Trophoblast cell (in vitro differentiated cells and primary cell): ENCODE data around the gene JARID2.

ENCODE experiments used
- DNase-seq, 2 donors: peaks; one replicate each; pipeline ENCODE4 v3.0.0-alpha.2; 2016
- H2AFZ ChIP-seq: 2 replicates; pipeline ENCODE4 v1.6.1; 2013; ENCODE audit warnings: low read length, moderate library complexity, mild to moderate bottlenecking; ENCODE audit not compliant: insufficient read depth, poor library complexity
- H2AK5ac ChIP-seq: 2 replicates; pipeline ENCODE4 v1.6.1; 2013; ENCODE audit warnings: mild to moderate bottlenecking, low read length
- H2BK120ac ChIP-seq: 2 replicates; pipeline ENCODE4 v1.6.1; 2013; ENCODE audit warnings: low read length, mild to moderate bottlenecking, moderate library complexity; ENCODE audit not compliant: insufficient read depth, poor library complexity
- H2BK12ac ChIP-seq: 2 replicates; pipeline ENCODE4 v1.6.1; 2013; ENCODE audit warnings: mild to moderate bottlenecking, low read length, moderate library complexity
- H2BK5ac ChIP-seq: 2 replicates; pipeline ENCODE4 v1.6.1; 2013; ENCODE audit warnings: low read length, low read depth, moderate library complexity, mild to moderate bottlenecking; ENCODE audit not compliant: poor library complexity
- H3K14ac ChIP-seq: 2 replicates; pipeline ENCODE4 v1.6.1; 2013; ENCODE audit warnings: mild to moderate bottlenecking, low read length
- H3K18ac ChIP-seq: 2 replicates; pipeline ENCODE4 v1.6.1; 2013; ENCODE audit warnings: mild to moderate bottlenecking, low read length
- H3K23ac ChIP-seq: 2 replicates; pipeline ENCODE4 v1.6.1; 2013; ENCODE audit warnings: low read length
- H3K27ac ChIP-seq: 2 replicates; pipeline ENCODE4 v1.5.1; 2013; ENCODE audit warnings: low read depth, mild to moderate bottlenecking, inconsistent platforms, low read length, moderate library complexity
- H3K27me3 ChIP-seq: 2 replicates; pipeline ENCODE4 v1.6.1; 2013; ENCODE audit warnings: inconsistent platforms, mild to moderate bottlenecking, low read length, moderate library complexity; ENCODE audit not compliant: insufficient read depth
- H3K36me3 ChIP-seq, 2 experiments: 1 replicate in 1 of 2; 2 replicates in 1 of 2; pipeline ENCODE4 v1.6.1; 2013; ENCODE audit warnings: low read length in 2 of 2, mild to moderate bottlenecking in 2 of 2, moderate library complexity in 1 of 2; ENCODE audit not compliant: insufficient read depth in 2 of 2, control insufficient read depth in 1 of 2
- H3K4ac ChIP-seq: 2 replicates; pipeline ENCODE4 v1.6.1; 2013; ENCODE audit warnings: low read depth, mild to moderate bottlenecking, low read length, moderate library complexity
- H3K4me1 ChIP-seq, 2 experiments: 1 replicate in 1 of 2; 2 replicates in 1 of 2; pipeline ENCODE4 v1.6.1; 2013; ENCODE audit warnings: low read length in 2 of 2, mild to moderate bottlenecking in 2 of 2, moderate library complexity in 1 of 2; ENCODE audit not compliant: insufficient read depth in 2 of 2, control insufficient read depth in 1 of 2
- H3K4me2 ChIP-seq: 2 replicates; pipeline ENCODE4 v1.6.1; 2013; ENCODE audit warnings: inconsistent platforms, mild to moderate bottlenecking, low read length, moderate library complexity
- H3K4me3 ChIP-seq: 2 replicates; pipeline ENCODE4 v1.5.1; 2013; ENCODE audit warnings: mild to moderate bottlenecking, low read depth, low read length, inconsistent platforms
- H3K79me1 ChIP-seq: one replicate; pipeline ENCODE4 v1.6.1; 2013; ENCODE audit warnings: low read length
- H3K79me2 ChIP-seq: 2 replicates; pipeline ENCODE4 v1.6.1; 2013; ENCODE audit warnings: low read length, mild to moderate bottlenecking; ENCODE audit not compliant: control insufficient read depth, insufficient read depth, poor library complexity
- H3K9ac ChIP-seq: 2 replicates; pipeline ENCODE4 v1.6.1; 2013; ENCODE audit warnings: mild to moderate bottlenecking, low read length
- H3K9me3 ChIP-seq: 2 replicates; pipeline ENCODE4 v1.6.1; 2013; ENCODE audit warnings: low read depth, mild to moderate bottlenecking, control low read depth, inconsistent platforms, low read length; ENCODE audit not compliant: insufficient read depth
- H4K12ac ChIP-seq: 2 replicates; pipeline ENCODE4 v1.6.1; 2013; ENCODE audit warnings: low read depth, mild to moderate bottlenecking, low read length, moderate library complexity
- H4K8ac ChIP-seq: 2 replicates; pipeline ENCODE4 v1.6.1; 2013; ENCODE audit warnings: low read depth, mild to moderate bottlenecking, low read length, moderate library complexity
- H4K91ac ChIP-seq: one replicate; pipeline ENCODE4 v1.6.1; 2013; ENCODE audit warnings: low read depth, mild to moderate bottlenecking, low read length, moderate library complexity
- WGBS: extraction: QIAGEN DNeasy Blood & Tissue Kit; methylation state at CpG from one replicate; pipeline ENCODE4 v1.1.7; 2013; ENCODE audit warnings: missing lambda C conversion rate; ENCODE audit not compliant: insufficient read length, insufficient coverage; ENCODE audit errors: extremely low coverage; 5-methylcytosine and 5-hydroxymethylcytosine counted together

Gene JARID2

DNA sequence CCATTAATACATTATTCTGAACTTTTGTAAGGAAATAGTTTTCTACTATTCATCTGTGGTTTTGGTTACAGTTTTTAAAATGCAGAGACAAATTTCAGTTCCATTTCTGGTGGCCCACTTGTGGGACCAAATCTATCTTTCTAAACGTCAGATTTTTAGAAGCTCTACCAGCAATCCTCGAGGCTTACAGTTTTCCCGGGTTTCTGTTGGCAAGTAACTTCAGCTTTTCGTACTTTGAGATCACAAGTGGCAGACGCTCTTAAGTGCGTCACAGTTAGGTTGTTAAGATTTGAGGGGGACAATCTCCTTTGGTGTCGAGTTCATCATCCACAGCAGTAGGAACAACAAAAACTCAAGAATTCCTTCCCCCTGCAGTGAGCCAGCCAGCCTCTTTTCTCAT is 60.0 kb downstream of the JARID2 start:
- no CpG with 5 or more reads among the region's 7 CpGs for WGBS
- no peaks in the 10 kb centered on the region for H3K36me3 ChIP-seq

DNA sequence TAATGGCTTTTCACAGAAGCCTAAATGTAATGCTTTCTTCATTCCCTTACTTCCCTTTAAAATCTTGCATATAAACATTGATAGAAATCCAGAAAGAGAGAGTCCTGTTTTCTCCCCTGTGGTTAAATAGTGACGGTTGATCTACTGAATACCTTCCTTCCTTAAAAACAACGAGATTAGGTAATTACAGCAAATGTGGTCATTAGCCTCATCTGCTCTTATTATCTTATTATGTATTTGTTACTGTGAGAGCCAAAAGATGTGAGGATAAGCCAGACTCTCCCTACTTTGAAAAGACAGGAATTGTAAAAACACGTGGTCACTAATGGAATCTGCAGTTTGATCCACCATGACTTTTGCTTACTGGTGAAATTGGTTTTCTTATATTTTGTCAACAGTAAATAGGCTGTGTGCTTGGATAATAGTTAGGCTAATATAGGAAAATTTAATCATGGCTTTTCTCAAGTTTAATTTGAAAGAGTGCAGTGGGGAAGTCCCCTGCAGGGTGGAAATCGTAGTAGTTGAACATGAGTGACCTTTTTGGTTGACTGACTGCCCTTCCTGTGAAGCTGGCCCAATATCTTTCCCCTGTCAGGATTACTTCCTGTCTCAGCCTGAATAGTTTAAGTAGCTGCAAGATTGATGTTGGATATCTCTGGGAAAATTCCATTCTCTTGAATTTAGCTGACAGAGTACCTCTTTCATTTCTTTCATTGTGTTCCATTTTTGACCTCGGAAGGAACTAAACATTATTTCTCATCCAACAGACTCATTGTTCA is 62.8 kb downstream of the JARID2 start:
- no peaks in the 10 kb centered on the region for H3K9me3 ChIP-seq
- H2AFZ ChIP-seq = no peak overlapping the region
- no peak overlapping the region for H3K4me3 ChIP-seq
- no peaks in the 10 kb centered on the region for H3K27me3 ChIP-seq
- H4K12ac ChIP-seq = no peak overlapping the region
- H2BK120ac ChIP-seq = no peak overlapping the region
- H2BK12ac ChIP-seq = no peak overlapping the region
- H4K91ac ChIP-seq = no peak overlapping the region
- peaks cover 0 to 4% of the 10 kb centered on the region in 2 experiments for H3K4me1 ChIP-seq
- H3K4ac ChIP-seq = no peak overlapping the region
- no peak overlapping the region for H3K23ac ChIP-seq
- H2BK5ac ChIP-seq = no peak overlapping the region
- H3K14ac ChIP-seq = no peak overlapping the region
- H3K36me3 ChIP-seq = no peaks in the 10 kb centered on the region
- no peak overlapping the region for H3K4me2 ChIP-seq
- no peak overlapping the region for H3K18ac ChIP-seq
- no CpG with 5 or more reads among the region's 5 CpGs for WGBS
- H4K8ac ChIP-seq = no peak overlapping the region
- no peak overlapping the region for H3K27ac ChIP-seq
- H3K79me2 ChIP-seq = peaks cover 3% of the 10 kb centered on the region
- DNase-seq = no peak
- H3K9ac ChIP-seq = no peak overlapping the region
- no peaks in the 10 kb centered on the region for H3K79me1 ChIP-seq
- no peak overlapping the region for H2AK5ac ChIP-seq

More for the DNA sequence above, 60.0 kb downstream of the JARID2 start:
- no peak overlapping the region for H3K14ac ChIP-seq
- H2AK5ac ChIP-seq = no peak overlapping the region
- H3K79me2 ChIP-seq = no peaks in the 10 kb centered on the region
- H4K8ac ChIP-seq = no peak overlapping the region
- H4K91ac ChIP-seq = no peak overlapping the region
- no peak overlapping the region for H3K9ac ChIP-seq
- no peak overlapping the region for H3K23ac ChIP-seq
- no peak overlapping the region for H2AFZ ChIP-seq
- H3K4me2 ChIP-seq = no peak overlapping the region
- no peak overlapping the region for H3K18ac ChIP-seq
- H2BK12ac ChIP-seq = no peak overlapping the region
- H4K12ac ChIP-seq = no peak overlapping the region
- no peaks in the 10 kb centered on the region for H3K27me3 ChIP-seq
- no peak overlapping the region for H2BK5ac ChIP-seq
- no peak overlapping the region for H3K27ac ChIP-seq
- no peak overlapping the region for H2BK120ac ChIP-seq
- DNase-seq = no peak
- H3K79me1 ChIP-seq = no peaks in the 10 kb centered on the region
- peaks cover 0 to 4% of the 10 kb centered on the region in 2 experiments for H3K4me1 ChIP-seq
- H3K4me3 ChIP-seq = no peak overlapping the region
- H3K4ac ChIP-seq = no peak overlapping the region
- H3K9me3 ChIP-seq = no peaks in the 10 kb centered on the region

DNA sequence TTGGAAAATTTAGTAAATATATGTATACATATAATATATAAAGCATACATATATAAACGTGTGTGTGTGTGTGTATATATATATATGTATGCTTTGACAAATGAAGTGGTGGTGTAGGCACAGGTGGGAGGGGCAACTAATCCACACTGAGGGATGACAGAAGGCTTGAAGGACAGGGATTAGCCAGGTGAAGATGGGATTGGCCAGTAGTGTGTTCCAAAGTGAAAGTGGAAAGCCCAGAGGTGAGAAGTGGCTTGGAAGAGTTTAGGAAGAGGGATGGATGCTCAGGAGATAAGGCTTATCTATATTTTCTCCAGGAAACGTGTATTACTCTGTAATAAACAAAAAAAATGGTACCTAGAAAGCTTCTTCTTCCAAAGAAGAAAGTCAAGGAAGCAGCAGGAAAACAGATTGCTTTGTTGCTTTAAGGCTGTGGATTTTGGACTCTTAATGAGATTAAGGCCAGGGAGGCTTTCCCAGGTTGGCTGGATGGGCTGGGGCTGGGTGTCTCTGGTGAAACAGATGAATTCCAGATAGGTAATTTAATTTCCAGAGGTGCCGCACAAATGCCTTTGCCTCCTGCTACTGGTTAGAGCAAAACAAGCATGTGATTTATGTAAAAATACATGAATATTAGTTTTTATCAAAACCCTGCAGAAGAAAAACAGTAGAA is 63.9 kb downstream of the JARID2 start:
- Histone ChIP-seq H3K23ac (no peak overlapping the region), H2AK5ac (no peak overlapping the region), H3K4me2 (no peak overlapping the region), H3K9ac (no peak overlapping the region), H3K4me1 (peaks cover 0 to 2% of the 10 kb centered on the region in 2 experiments), H4K12ac (no peak overlapping the region), H3K36me3 (no peaks in the 10 kb centered on the region), H3K9me3 (no peaks in the 10 kb centered on the region), H3K27me3 (no peaks in the 10 kb centered on the region), H2BK12ac (no peak overlapping the region), H3K14ac (no peak overlapping the region), H3K4me3 (no peak overlapping the region), H3K79me2 (peaks cover 3% of the 10 kb centered on the region), H4K8ac (no peak overlapping the region), H2AFZ (no peak overlapping the region), H4K91ac (no peak overlapping the region), H3K27ac (no peak overlapping the region), H2BK5ac (no peak overlapping the region), H3K79me1 (no peaks in the 10 kb centered on the region), H3K18ac (no peak overlapping the region), H3K4ac (peak overlapping the region; percentile 52), H2BK120ac (no peak overlapping the region)
- WGBS = no CpG with 5 or more reads among the region's 3 CpGs
- DNase-seq = no peak

DNA sequence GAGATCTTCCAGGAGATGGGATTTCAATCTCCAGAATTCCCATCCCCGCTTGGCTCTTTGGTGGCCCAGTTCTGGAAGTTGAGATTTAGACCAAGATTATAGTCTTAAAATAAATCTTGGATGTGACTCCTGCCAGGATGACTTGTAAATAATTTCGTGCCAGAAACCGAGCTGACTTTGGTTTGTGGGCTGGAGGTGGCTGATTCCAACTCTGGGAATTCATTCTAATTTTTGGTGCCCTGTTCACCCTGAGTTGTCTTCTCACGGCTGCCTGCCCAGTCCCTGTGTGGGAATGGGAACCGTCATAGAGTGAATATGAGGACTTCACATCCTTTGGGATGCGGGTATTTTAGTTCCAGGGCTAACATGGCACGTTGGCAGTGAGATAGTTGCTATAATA is 64.8 kb downstream of the JARID2 start:
- Histone ChIP-seq H3K4me2 (no peak overlapping the region), H2AK5ac (no peak overlapping the region), H3K9me3 (no peaks in the 10 kb centered on the region), H4K12ac (no peak overlapping the region), H3K4ac (no peak overlapping the region), H2BK120ac (no peak overlapping the region), H3K27ac (no peak overlapping the region), H3K79me1 (no peaks in the 10 kb centered on the region), H3K18ac (no peak overlapping the region), H3K4me3 (no peak overlapping the region), H2AFZ (no peak overlapping the region), H4K91ac (no peak overlapping the region), H3K23ac (no peak overlapping the region), H3K9ac (no peak overlapping the region), H3K36me3 (no peaks in the 10 kb centered on the region), H3K79me2 (peaks cover 3% of the 10 kb centered on the region), H4K8ac (no peak overlapping the region), H3K27me3 (no peaks in the 10 kb centered on the region), H3K4me1 (peaks cover 0 to 2% of the 10 kb centered on the region in 2 experiments), H2BK12ac (no peak overlapping the region), H3K14ac (no peak overlapping the region), H2BK5ac (no peak overlapping the region)
- no CpG with 5 or more reads among the region's 7 CpGs for WGBS
- DNase-seq = no peak
